ENCODE data around the gene WWP2. TPM values are rescaled to one million over a fixed set of nuclear protein-coding genes. Genes with fewer than 3 reads are reported as not detected.

Gene WWP2
- total RNA-seq, 1 experiment from 2014 or later, result 15.3 TPM

DNA sequence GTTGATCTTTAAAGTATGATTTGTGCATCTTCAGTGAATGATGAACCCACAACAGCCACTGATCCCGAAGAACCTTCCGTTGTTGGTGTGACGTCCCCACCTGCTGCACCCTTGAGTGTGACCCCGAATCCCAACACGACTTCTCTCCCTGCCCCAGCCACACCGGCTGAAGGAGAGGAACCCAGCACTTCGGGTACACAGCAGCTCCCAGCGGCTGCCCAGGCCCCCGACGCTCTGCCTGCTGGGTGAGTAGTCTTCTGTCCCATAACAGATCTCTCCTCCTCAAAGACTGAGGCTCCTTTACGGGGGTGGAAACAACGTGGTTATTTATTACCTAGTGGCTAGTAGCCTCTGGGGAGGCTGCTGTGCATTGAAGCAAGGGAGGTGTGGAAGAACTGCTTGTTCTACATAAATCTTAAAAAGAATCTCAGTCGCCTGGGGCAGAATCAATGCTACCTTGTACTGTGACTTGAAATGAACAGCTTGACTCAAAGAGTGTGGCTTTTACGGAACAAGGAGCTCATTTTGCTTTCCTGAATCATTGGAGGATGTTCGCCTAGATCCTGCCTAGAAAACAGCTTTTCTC lies 126.0 kb downstream of the WWP2 start:
- DNase-seq (ENCODE audit: low read depth), result no peak

DNA sequence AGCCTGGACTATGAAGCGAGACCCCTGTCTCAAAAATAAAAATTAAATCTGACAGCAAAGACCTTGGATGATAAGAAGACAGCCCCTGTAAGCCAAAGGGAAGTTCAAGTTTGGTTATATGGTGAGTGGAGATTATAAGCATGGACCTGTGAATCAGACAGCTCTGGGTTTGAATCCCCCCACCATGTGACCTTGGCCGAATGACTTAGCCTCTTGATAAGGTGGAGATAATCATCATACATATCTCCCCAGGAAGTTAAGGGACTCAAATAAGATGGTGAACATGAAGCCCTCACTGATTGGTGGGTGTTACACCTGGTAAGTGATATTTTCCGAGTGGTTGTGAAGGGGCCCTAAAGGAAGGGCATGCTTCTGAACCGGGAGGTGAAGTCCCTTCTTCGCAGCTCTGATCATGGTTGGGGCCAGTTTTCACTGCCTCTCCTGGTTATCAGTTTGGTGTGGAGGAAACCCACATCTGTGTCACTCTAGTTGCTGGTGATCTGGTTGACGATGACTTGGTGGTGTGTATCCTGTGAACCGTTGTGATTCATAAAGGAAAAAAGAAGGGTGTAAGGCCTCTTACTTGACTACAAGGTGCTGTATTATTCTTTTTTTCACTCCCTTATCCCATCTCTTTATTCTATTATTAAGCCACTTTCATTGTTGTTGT lies 127.3 kb downstream of the WWP2 start:
- DNase-seq (ENCODE audit: low read depth), result no peak

DNA sequence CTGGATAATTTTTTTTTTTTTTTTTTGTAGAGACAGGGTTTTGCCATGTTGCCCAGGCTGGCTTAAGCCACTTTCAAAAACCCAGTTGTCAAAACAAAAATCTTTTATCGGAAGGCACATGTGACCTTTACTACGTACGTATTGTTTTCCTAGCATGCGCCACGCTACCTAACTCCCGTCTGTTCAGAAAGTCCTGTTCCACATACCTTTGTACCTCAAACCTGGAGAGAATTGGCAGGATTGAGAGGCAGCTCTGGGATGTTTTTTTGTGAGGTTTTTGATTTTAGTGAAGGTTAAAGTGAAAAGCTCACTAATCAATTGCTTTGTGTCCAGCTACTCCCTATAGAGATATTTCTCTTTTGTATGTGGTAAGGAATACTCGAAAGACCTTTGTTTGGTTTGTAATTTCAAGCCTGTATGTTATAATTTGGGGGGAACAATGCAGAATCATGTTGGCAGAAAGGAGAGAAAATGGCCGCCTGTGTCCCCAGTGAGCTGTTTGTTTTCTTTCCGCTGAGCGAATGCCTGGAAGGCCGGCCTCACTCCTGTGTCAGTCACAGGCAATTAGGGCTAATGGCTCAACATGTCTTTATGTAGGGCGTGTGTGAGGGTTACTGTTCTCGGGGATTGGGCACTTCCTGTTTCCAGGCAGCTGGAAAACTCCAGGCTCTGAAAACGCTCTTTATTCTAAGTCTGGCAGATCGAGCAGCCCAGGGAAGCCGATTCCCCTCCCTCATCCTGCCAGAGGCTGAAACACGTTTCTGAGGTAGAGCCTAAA lies 128.2 kb downstream of the WWP2 start:
- no peak for DNase-seq (ENCODE audit: low read depth)

DNA sequence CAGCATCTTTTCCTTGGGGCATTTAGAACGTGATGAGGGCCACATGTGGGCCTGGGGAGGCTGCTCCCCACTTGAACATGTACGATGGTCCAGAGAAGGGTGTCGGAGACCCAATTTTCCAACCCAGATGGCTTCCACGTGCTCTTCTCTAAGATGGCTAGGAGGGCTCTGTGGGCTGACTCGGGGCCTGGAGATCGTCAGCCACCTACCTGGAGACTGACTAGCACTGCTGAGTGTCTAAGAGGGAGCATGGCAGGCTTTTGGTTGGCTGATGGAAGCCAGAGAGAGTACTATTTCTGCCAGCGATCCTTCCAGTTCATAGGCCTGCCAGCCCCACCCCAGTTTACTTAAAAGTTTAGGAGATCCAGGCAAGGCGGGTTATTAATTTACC lies 128.8 kb downstream of the WWP2 start:
- DNase-seq (ENCODE audit: low read depth), result no peak

DNA sequence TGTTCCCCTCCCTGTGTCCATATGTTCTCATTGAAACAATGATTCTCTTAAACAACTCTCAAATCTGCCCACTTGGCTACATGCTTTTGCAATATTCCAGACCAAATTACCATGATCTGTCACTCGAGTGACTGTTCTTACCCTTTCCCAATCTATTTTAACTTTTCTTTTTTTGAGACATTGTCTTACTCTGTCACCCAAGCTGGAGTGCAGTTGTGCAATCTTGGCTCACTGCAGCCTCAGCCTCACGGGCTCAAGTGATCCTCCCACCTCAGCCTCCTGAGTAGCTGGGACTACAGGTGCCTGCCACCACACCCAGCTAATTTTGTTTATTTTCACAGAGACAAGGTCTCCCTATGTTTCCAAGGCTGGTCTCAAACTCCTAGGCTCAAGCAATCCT lies 130.2 kb downstream of the WWP2 start:
- DNase-seq (ENCODE audit: low read depth), result no peak

DNA sequence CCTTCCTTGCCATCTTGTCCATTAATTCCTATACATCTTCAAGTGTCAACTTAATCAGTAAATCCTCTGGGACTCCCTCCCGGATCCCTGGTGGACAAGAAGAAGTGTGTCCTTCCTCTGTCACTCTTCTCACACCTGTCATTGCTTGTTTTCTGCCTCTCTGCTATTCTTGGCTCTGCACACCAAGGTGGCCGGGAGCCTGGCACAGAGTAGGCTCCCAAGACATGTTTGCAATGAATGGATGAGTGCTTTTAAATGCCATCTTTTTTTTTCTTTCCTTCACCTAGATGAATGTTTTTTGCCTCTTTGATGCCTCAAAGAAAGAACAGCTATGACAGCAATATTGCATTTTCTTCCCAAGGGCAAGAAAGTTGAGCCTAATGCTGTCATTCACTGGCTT lies 131.0 kb downstream of the WWP2 start:
- no peak for DNase-seq (ENCODE audit: low read depth)

DNA sequence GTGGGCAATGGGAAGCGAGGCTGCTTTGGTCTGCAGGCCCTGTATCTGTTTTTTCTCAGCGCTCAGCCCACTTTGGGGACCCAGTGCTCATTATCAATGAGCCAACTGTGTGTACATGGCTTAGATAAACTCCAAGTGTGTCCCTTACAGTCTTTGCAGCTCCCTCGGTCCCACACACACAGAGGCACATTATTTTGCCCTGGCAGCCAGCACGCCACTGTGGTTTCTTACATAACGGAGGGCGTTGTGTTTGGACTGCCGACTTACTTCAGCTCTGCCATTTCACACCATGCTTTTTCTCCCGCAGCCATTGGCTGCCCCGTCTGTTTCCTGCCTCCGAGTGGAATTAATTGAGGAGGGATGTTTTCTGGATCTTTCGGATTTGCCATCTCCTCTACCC lies 132.5 kb downstream of the WWP2 start:
- DNase-seq (ENCODE audit: low read depth), result no peak

DNA sequence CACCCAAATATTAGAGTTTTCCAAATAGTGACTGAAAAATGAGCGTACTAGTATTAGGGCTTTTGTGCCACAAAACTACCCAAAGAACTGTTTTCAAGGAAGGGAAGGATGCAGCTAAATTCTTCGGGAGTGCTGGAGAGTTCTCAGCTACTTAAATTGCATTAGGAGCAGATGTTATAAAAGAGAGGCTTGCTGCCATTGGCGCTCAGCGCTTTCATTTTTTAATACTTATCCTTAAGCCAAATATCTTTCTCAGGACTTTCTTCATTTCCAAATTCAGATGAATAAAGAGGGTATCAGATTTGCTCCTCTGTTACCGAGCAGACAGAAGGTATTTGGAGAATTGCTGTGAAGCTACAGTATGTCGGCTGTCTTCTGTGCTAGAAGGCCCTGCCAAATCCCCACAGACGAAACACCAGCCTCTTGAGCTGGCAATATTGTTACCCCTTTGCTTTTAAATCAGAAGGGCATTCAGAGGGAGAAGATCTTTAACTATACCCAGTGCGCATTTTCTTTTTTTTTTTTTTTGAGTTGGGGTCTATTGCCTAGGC lies 141.8 kb downstream of the WWP2 start:
- DNase-seq (ENCODE audit: low read depth), result no peak

DNA sequence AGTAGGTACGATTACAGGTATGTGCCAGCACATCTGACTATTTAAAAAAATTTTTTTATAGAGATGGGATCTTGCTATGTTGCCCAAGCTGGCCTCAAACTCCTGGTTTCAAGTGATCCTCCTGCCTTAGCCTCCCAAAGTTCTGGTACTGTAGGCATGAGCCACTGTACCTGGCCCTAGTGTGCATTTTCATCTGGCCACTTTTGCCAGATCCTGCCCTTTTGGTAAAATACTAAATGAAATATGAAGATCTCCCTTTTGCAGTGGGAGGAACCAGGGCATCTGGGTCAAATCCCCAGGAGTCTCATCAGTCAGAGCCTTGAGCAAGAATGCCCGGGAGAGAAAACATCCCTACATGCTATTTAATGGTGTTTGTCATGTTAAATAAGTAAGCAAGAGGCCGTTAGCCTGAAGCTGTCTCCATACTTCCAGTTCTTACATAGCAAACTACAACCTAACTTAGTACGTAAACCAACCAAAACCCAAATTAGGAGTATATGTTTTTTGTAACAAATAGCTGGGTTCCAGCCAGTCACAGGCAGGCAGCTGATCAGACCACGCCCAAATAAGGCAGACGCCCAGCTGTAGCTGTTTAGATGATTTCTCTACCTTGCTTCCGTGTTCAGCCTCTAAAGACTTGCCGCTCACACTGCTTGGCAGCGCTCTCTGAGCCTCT lies 142.5 kb downstream of the WWP2 start:
- DNase-seq (ENCODE audit: low read depth), result no peak

DNA sequence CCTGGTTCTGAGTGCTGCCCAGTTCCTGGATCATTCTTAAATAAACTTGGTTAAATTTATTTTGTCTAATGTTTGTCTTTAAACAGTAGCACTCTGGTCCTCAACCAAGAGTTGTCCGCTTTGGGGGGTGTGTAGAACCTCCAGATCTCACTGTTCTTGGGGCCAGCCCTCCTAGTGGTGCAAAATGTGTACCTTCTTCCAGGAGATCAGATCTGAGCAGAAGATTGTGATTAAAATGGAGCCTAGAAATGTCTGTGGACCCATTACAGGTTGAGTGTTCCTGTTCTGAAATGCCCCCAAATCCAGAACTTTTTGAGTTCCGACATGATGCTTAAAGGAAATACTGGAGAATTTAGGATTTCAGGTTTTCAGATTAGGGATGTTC lies 143.0 kb downstream of the WWP2 start:
- no peak for DNase-seq (ENCODE audit: low read depth)

DNA sequence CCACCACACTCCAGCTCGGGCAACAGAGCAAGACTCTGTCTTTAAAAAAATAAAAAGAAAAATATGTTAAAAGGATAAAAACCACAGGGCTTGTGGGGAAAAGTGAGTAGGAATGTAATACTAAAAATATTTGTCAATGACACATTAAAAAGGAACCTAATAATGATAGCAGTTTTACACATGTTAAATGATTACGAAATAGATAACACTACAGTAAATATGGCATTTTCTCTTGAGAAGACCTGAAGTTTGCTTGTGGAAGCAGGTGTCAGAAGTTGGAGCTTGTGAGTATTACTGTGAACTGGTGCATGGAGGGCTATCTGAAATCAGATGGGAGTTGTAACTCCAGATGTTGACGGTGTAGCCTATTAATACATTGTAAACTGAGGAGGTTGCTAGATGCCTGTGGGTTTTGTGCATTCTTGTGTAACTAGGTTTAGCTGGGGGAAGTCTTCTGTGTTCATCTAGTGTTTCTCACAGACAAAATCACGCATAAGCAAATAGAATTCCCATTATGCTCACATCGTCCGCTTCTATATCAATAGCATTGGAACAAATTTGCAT lies 144.8 kb downstream of the WWP2 start:
- DNase-seq (ENCODE audit: low read depth), result no peak

DNA sequence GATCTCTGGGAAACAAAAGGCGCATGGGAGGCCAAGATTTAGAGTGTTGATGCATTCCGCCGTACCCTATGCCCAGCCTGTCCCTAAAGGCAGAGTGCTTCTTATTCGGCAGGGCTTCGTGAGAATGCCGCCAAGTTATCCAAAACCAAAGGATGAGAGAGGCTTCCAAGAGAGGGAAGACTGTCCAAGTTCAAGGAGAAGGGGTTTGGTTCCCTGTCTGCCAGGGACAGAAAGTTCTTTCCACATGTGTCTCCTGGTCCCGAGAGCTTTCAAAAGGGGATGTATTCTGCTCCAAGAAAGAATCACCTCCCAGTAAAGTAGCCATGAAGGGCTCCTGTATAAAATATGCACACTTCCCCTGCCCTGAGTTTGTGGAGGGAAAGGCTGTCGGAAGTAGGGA lies 146.9 kb downstream of the WWP2 start:
- DNase-seq (ENCODE audit: low read depth), result no peak

DNA sequence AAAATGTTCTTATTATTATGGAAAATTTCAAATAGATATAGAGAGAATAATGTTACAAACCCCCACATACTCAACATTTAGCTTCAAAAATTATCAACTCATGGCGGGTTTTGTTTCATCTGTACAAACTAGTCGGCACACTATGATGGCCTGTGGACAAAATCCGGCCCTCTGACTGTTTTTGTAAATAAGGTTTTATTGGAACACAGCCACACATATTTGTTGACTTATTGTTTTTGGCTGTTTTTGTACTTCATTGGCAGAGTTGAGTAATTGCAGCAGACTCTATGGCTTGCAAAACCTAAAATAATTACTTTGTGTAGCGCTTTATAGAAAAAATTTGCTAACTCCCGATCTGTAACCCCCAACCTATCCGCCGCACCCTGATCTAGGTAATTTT lies 147.6 kb downstream of the WWP2 start:
- DNase-seq (ENCODE audit: low read depth), result no peak

DNA sequence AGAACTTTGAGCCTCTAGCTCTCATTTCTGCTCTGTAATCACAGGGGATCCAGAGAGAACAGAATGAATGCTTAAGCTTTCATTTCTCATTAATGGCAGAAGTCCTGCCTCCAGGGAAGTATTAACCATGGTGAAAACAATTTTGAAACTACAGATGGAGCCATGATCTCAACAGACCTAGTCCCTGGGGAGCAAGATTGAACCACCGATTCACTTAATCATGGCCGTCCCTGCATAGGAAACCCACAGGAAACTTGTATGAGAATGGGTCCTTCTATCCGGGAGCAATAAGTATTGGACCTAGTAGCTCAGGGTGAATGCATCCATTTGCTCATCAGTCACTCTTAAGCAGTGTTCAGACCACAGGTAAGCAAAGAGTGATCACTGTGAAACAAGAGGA lies 148.8 kb downstream of the WWP2 start:
- DNase-seq (ENCODE audit: low read depth), result no peak

DNA sequence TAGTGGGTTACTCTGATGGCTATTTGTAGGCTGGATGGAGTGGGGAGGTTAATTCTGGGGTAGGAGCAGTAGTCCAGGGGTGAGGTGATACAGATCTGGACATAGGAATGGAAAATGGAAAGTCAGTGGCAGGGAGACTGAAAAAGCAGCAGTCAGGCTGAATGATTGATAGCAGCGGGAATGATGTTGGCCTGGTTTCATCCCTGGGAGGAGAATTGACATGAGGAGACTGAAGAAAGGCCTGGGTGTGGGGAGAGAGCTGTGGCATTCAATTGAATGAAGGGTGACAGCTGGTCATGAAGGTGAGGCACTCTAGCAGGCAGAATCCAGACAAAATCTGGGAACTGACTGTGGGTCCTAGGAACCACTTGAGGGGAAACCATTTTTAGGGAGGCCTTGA lies 154.3 kb downstream of the WWP2 start:
- DNase-seq (ENCODE audit: low read depth), result no peak

DNA sequence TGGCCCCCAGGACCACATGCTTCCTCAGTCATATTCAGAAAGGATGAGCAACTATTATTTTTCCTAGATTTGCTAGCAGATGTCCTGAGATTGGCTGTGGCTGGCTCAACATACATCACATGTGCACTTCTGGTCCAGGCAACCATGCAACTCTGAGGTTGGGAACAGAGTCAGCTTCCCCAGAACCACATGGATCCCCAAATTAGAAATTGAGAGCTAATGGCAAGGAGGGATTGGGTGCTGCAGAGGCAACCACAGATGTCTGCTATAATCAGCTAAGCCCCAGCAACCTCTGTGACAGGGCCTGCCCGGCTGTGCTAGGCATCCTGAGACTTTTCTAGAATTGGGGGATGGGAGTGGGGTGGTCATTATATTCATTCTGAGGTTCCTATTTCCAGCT lies 155.2 kb downstream of the WWP2 start:
- DNase-seq (ENCODE audit: low read depth), result no peak

DNA sequence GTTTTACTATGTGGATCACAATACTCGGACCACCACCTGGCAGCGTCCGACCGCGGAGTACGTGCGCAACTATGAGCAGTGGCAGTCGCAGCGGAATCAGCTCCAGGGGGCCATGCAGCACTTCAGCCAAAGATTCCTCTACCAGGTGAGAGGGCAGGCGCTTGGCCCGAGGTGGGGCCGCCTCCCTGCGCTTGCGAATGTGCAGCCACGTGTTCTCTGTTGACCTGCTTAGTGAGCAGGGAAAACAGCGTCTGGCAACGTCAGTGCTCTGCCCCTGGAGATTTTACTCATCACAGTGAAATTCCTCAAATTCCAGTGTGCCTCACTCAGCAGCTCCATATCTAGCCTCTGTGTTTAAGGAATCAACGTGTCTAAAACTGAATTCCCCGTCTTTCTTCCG lies 155.6 kb downstream of the WWP2 start:
- peak; percentile 93 for DNase-seq (ENCODE audit: low read depth)

DNA sequence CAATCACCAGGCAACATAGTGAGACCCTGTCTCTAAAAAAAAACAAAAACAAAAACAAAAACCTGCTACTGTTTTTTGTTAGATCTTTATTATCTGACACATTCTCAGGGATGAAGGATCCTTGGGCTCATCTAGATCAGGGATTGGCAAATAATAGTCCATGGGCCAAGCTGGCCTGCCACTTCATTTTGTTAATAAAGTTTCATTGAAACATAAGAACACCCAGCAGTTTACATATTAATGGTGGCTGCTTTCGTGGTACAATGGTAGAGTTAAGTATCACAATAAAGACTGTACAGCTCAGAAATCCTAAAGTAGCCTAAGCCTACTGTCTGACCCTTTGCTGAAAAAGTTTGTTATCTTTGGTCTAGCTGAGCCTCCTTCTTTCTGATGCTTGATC lies 156.1 kb downstream of the WWP2 start:
- DNase-seq (ENCODE audit: low read depth), result peak; percentile 7

DNA sequence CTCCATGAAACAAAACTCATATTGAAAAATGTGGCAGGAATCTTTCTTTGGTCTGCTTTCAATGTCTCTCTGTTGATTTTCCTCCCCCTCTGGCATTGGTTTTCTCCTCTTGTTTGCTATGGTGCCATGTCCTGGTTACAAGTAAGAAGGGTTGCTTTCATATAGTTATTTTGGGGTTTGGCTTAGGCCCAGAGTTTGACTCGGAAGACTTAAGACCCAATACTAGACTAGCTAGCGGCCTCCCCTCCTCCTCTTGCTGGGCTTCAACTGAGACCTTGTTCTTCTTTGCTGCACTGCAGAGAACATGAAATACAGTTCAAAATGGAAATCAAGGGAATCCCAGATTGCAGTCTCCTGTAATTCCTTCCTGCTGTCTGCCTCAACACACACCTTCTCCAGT lies 159.0 kb downstream of the WWP2 start:
- DNase-seq (ENCODE audit: low read depth), result peak; percentile 32

DNA sequence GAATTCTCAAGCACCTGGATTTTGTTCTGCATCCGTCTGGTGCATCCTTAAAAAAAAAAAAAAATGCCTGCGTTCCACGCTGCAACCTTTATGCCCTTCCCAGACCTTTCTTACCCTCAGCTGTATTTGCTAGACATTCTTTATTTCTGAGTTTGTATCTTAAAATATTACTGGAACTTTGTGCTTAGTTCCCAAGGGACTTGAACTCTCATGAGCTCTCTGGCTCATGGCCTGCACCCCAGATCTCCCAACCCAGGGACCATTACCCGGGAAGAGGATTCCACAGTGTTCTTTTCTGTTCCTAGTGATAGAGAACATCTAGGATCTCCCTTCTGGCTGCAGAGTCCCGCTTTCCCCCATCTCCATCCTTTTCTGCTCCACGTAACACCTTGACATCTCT lies 160.1 kb downstream of the WWP2 start:
- no peak for DNase-seq (ENCODE audit: low read depth)

DNA sequence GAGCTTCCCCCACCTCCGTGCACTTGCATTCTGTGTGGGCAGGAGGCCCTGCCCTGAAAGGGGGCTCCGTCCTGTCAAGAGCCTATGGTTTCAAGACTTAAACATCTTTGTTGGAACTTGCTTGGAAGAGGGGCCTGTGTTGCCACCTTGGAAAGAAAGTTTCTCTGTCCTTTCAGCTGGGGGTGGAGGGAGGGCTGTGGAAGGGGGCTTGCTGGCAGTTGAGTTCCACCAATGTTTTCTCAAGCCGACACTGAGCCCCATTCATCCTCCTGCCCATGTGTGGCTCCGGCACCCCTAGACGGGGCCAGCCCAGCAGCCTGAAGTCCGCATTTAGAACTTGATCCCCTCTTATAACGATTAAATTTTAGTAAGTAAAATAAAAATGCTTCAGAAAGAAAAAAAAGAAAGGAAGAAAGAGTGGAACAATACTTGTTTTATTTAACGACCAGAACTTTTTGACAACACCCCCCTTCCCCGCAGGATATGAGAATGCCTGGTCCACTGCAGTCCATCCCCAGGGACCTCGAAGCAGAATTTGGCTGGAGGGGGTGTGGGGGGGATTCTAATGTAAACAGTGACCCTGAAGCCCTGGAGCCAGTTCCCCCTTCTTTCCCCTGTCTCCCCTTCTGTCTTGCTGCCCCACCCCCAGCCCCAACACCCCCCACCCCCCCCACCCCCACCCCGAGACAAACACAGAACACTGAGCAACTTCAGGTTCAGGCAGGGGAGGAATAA lies 162.1 kb downstream of the WWP2 start:
- no peak for DNase-seq (ENCODE audit: low read depth)

All from HT1080 (cell line).